WTC11 (cell line): Measurements from ENCODE around the gene CES3. TPM values are rescaled to one million over a fixed set of nuclear protein-coding genes. Genes with fewer than 3 reads are reported as not detected.
A peak's percentile ranks its signal among the peaks of the same experiment; 100 is the strongest.

Experiments
- AFF4 ChIP-seq: sonication (generic); formaldehyde crosslinking; IDR thresholded peaks from 2 replicates; pipeline ENCODE4 v1.8.1; 2023; ENCODE audit warnings: mild to moderate bottlenecking, missing genetic modification reagents, borderline replicate concordance
- ARID4B ChIP-seq: sonication (generic); formaldehyde crosslinking; IDR thresholded peaks from 2 replicates; pipeline ENCODE4 v1.8.0; 2023; ENCODE audit warnings: missing genetic modification reagents, mild to moderate bottlenecking, borderline replicate concordance
- ATF2 ChIP-seq: sonication (generic); formaldehyde crosslinking; IDR thresholded peaks from 2 replicates; pipeline ENCODE4 v1.8.1; 2022; ENCODE audit warnings: low read depth, missing genetic modification reagents, borderline replicate concordance
- CTCF ChIP-seq: fragments of 200-600 bp; IDR thresholded peaks from 2 replicates; pipeline ENCODE4 v1.8.0; 2022; ENCODE audit warnings: antibody characterized with exemption
- E2F1 ChIP-seq: sonication (generic); formaldehyde crosslinking; IDR thresholded peaks from 2 replicates; pipeline ENCODE4 v1.8.0; 2022; ENCODE audit warnings: mild to moderate bottlenecking, missing genetic modification reagents
- E2F4 ChIP-seq: sonication (generic); formaldehyde crosslinking; IDR thresholded peaks from 2 replicates; pipeline ENCODE4 v1.8.1; 2022; ENCODE audit warnings: low read depth, mild to moderate bottlenecking, moderate library complexity, missing genetic modification reagents, borderline replicate concordance
- E2F5 ChIP-seq: sonication (generic); formaldehyde crosslinking; IDR thresholded peaks from 2 replicates; pipeline ENCODE4 v1.8.1; 2022; ENCODE audit warnings: mild to moderate bottlenecking, moderate library complexity, missing genetic modification reagents
- FOXP4 ChIP-seq: sonication (generic); formaldehyde crosslinking; IDR thresholded peaks from 2 replicates; pipeline ENCODE4 v1.8.0; 2022; ENCODE audit warnings: mild to moderate bottlenecking, missing genetic modification reagents
- GABPB1 ChIP-seq: sonication (generic); formaldehyde crosslinking; IDR thresholded peaks from 2 replicates; pipeline ENCODE4 v1.8.1; 2023; ENCODE audit warnings: mild to moderate bottlenecking, missing genetic modification reagents
- IRF1 ChIP-seq: sonication (generic); formaldehyde crosslinking; IDR thresholded peaks from 2 replicates; pipeline ENCODE4 v1.8.0; 2023; ENCODE audit warnings: missing genetic modification reagents
- MAX ChIP-seq: sonication (generic); formaldehyde crosslinking; IDR thresholded peaks from 2 replicates; pipeline ENCODE4 v1.8.0; 2022; ENCODE audit warnings: mild to moderate bottlenecking, missing genetic modification reagents
- NFYB ChIP-seq: sonication (generic); formaldehyde crosslinking; conservative IDR thresholded peaks from 2 replicates; pipeline ENCODE4 v1.8.0; 2022; ENCODE audit warnings: low read depth, missing genetic modification reagents
- NR3C1 ChIP-seq: sonication (generic); formaldehyde crosslinking; conservative IDR thresholded peaks from 2 replicates; pipeline ENCODE4 v1.8.1; 2023; ENCODE audit warnings: low read depth, mild to moderate bottlenecking, missing genetic modification reagents
- OVOL2 ChIP-seq: fragments of 250-450 bp; sonication (Bioruptor Pico); IDR thresholded peaks from 2 replicates; pipeline ENCODE4 v1.9.0; 2021; ENCODE audit warnings: mild to moderate bottlenecking, borderline replicate concordance
- PRRX2 ChIP-seq: fragments of 250-450 bp; sonication (Bioruptor Pico); IDR thresholded peaks from 2 replicates; pipeline ENCODE4 v1.8.0; 2021; ENCODE audit warnings: mild to moderate bottlenecking
- SOX15 ChIP-seq: fragments of 250-450 bp; sonication (Bioruptor Pico); IDR thresholded peaks from 2 replicates; pipeline ENCODE4 v1.9.0; 2021; ENCODE audit warnings: mild to moderate bottlenecking
- USF2 ChIP-seq: sonication (generic); formaldehyde crosslinking; IDR thresholded peaks from 2 replicates; pipeline ENCODE4 v1.8.1; 2023; ENCODE audit warnings: mild to moderate bottlenecking, missing genetic modification reagents, moderate library complexity
- total RNA-seq: library from RNA; stranded (reverse); gene quantifications from 3 replicates; pipeline ENCODE4 v1.2.3, GENCODE V29; 2021

Gene CES3
- total RNA-seq, 1 experiment from 2014 or later: 3.3 TPM

GRCh38 chr16:66934138-66934838 lies 26.8 kb upstream of the CES3 start, which contains the start of gene CIAO2B (continued):
- TF ChIP-seq IRF1 (CRISPR knock-in tag) (0 out of 2 replicates have a peak, but pooled peaks have one; percentile 11), MAX (peak; percentile 81), ARID4B (CRISPR knock-in tag) (0 out of 2 replicates have a peak, but pooled peaks have one; percentile 63), NR3C1 (CRISPR knock-in tag) (no peak), AFF4 (no peak), SOX15 (no peak), GABPB1 (CRISPR knock-in tag) (peak; percentile 84), FOXP4 (CRISPR knock-in tag) (peak; percentile 58; the same call in 1 of the 2 replicates), E2F4 (no peak), E2F1 (CRISPR knock-in tag) (0 out of 2 replicates have a peak, but pooled peaks have one; percentile 63), CTCF (no peak), PRRX2 (CRISPR knock-in tag) (no peak), OVOL2 (CRISPR knock-in tag) (no peak), USF2 (CRISPR knock-in tag) (no peak), NFYB (CRISPR knock-in tag) (no peak), E2F5 (CRISPR knock-in tag) (no peak), ATF2 (CRISPR knock-in tag) (no peak)
